BLaER1 (cell line): ENCODE results near the gene TXN2.

Experiments
- H3K27ac ChIP-seq: shearing (Covaris generic); formaldehyde crosslinking; 2 replicates; pipeline ENCODE4 v1.8.1; 2022
- H3K27me3 ChIP-seq: shearing (Covaris generic); formaldehyde crosslinking; 2 replicates; pipeline ENCODE4 v1.8.1; 2022
- H3K36me3 ChIP-seq: shearing (Covaris generic); formaldehyde crosslinking; 2 replicates; pipeline ENCODE4 v1.8.1; 2022
- H3K4me1 ChIP-seq: shearing (Covaris generic); formaldehyde crosslinking; 2 replicates; pipeline ENCODE4 v1.8.1; 2022
- H3K4me2 ChIP-seq: shearing (Covaris generic); formaldehyde crosslinking; 2 replicates; pipeline ENCODE4 v1.8.1; 2022
- H3K4me3 ChIP-seq: shearing (Covaris generic); formaldehyde crosslinking; 2 replicates; pipeline ENCODE4 v1.8.1; 2022
- H3K9ac ChIP-seq: shearing (Covaris generic); formaldehyde crosslinking; 2 replicates; pipeline ENCODE4 v1.8.1; 2022
- H3K9me3 ChIP-seq: shearing (Covaris generic); formaldehyde crosslinking; 2 replicates; pipeline ENCODE4 v1.8.1; 2022
- H4K20me1 ChIP-seq: shearing (Covaris generic); formaldehyde crosslinking; 2 replicates; pipeline ENCODE4 v1.8.1; 2022
- Cebpa-rat ChIP-seq: shearing (Covaris generic); IDR thresholded peaks from 2 replicates; pipeline ENCODE4 v1.8.1; 2022

The TXN2 gene

DNA sequence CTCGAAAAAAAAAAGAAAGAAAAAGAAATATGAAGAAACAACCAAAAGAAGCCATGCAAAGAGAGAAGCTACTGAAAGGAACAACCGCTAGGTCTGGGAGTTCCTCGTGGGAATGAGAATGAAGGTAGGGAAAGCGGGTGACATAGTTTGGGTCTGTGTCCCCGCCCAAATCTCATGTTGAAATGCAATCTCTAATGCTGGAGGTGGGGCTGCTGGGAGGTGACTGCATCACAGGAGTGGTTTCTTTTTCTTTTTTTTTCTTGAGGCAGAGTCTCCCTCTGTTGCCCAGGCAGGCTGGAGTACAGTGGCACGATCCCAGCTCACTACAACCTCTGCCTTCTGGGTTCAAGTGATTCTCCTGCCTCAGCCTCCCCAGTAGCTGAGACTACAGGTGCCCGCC, 9.7 kb upstream of the TXN2 start:
- TF ChIP-seq Cebpa-rat, result no peak
- peaks cover 46% of the 10 kb centered on the region for H3K4me1 ChIP-seq
- H3K4me2 ChIP-seq, result peak overlapping the region; percentile 81

DNA sequence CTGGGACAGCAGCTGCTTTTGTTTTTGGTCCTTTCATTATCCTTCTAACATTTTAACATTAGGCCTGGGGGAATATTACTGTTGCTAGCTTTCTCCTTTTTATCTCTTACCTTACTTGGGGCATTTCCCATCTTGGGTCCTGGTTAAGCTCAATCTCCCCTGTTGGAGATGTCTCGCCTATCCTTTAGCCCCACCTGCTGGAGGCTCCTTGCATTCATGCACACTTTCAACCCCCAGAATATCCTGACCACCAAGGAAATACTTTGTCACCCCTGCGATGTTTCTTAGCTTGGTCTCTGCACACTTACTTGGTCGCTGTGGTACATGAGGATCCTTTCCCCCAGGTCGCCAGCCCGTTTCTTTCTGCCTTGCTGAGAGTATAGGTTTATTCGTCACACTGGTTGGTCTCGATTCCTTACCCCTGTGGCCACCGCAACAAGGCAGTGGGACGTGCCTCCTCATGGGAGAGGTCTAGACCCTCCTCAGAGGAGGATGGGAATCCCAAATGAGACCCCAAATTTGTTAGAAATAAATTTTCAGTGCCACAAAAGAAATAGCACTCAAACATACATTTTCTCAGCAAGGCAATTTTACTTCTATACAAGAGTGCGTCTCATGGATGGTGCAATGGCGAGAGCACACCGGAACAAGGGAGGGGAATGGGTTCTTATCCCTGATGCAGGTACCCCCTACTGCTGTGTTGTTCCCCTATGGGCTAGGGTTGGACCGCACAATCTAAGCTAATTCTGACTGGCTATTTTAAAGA, 5.4 kb upstream of the TXN2 start:
- Histone ChIP-seq H3K27ac (no peak overlapping the region), H3K36me3 (peaks cover 57% of the 10 kb centered on the region), H3K27me3 (no peaks in the 10 kb centered on the region), H3K4me2 (no peak overlapping the region), H3K4me3 (no peak overlapping the region), H3K4me1 (peaks cover 23% of the 10 kb centered on the region), H4K20me1 (no peaks in the 10 kb centered on the region), H3K9ac (no peak overlapping the region), H3K9me3 (peaks cover 16% of the 10 kb centered on the region)
- no peak for TF ChIP-seq Cebpa-rat

More for the DNA sequence above, 9.7 kb upstream of the TXN2 start:
- Histone ChIP-seq H3K27ac (peak overlapping the region; percentile 79), H3K4me3 (no peak overlapping the region), H3K9ac (no peak overlapping the region; the same call in 1 of the 2 replicates), H3K27me3 (no peaks in the 10 kb centered on the region), H3K36me3 (peaks cover 65% of the 10 kb centered on the region), H4K20me1 (no peaks in the 10 kb centered on the region), H3K9me3 (peaks cover 16% of the 10 kb centered on the region)

DNA sequence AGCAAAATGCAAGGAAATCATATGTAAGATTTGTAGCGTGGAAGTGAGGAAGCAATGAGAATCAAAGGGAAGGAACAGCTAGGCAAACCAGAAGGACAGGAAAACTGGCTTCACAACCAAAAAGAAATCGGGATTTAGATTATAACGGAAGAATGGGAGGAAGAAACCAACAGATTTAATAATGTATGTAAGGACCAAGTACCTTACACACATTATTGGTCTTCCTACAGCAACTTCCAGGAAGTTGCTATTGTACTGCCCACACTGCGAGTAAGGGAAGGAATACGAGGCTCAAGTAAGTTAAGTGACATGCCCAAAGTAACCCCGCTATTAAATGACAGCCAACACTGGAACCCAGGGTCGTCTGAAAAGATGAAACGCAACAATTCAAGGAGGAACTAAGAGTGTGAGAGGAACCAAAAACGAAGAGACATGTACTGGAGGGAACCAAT, 473 bp downstream of the TXN2 start:
- H4K20me1 ChIP-seq, result no peaks in the 10 kb centered on the region
- peak overlapping the region; percentile 74 for H3K4me3 ChIP-seq
- peak overlapping the region; percentile 89 for H3K4me2 ChIP-seq
- H3K9ac ChIP-seq, result peak overlapping the region; percentile 93
- H3K4me1 ChIP-seq, result peaks cover 29% of the 10 kb centered on the region
- no peaks in the 10 kb centered on the region for H3K9me3 ChIP-seq
- H3K27me3 ChIP-seq, result no peaks in the 10 kb centered on the region
- peak overlapping the region; percentile 97 for H3K27ac ChIP-seq
- TF ChIP-seq Cebpa-rat, result no peak
- H3K36me3 ChIP-seq, result peaks cover 50% of the 10 kb centered on the region

DNA sequence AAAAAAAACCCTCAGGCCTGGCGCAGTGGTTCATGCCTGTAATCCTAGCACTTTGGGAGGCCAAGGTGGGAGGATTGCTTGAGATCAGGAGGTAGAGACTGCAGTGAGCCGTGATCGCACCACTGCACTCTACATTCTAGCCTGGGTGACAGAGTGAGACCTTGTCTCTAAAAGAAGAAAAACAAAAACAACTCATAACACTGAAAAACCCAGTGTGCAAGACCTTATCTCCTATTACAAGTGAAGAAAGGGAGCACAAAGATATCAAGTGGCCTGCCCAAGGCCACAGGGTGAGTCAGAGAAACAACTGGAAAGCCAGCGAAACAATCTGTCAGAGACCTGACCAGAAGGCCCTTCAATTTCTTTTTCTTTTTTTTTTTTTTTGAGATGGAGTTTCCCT, 2.5 kb downstream of the TXN2 start:
- Histone ChIP-seq H3K27ac (no peak overlapping the region), H3K4me2 (no peak overlapping the region; the same call in 1 of the 2 replicates), H4K20me1 (no peaks in the 10 kb centered on the region), H3K9ac (no peak overlapping the region), H3K4me3 (no peak overlapping the region), H3K4me1 (peaks cover 36% of the 10 kb centered on the region), H3K27me3 (no peaks in the 10 kb centered on the region), H3K9me3 (no peaks in the 10 kb centered on the region), H3K36me3 (peaks cover 70% of the 10 kb centered on the region)
- TF ChIP-seq Cebpa-rat, result no peak

DNA sequence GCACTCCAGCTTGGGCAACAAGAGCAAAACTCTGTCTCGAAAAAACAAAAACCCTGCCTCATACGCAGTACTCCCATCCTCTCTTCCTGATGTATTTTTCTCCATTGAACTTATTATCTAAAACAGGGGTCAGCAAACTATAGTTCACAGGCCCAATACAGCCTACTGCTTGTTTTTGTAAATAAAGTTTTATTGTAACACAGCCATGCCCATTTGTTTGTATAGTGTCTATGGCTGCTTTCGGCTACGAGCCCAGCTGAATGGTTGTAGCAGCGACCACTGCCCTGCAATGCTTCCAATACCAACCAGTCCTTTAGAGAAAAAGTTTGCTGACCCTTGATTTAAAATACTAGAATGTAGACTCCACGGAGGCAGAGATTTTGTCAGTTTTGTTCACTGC, 6.1 kb downstream of the TXN2 start:
- H3K9me3 ChIP-seq, result no peaks in the 10 kb centered on the region
- no peak for TF ChIP-seq Cebpa-rat
- peaks cover 52% of the 10 kb centered on the region for H3K4me1 ChIP-seq
- no peak overlapping the region for H3K4me3 ChIP-seq
- H3K36me3 ChIP-seq, result peaks cover 94% of the 10 kb centered on the region
- H3K9ac ChIP-seq, result no peak overlapping the region
- H3K4me2 ChIP-seq, result no peak overlapping the region
- no peaks in the 10 kb centered on the region for H4K20me1 ChIP-seq
- no peak overlapping the region for H3K27ac ChIP-seq
- no peaks in the 10 kb centered on the region for H3K27me3 ChIP-seq

DNA sequence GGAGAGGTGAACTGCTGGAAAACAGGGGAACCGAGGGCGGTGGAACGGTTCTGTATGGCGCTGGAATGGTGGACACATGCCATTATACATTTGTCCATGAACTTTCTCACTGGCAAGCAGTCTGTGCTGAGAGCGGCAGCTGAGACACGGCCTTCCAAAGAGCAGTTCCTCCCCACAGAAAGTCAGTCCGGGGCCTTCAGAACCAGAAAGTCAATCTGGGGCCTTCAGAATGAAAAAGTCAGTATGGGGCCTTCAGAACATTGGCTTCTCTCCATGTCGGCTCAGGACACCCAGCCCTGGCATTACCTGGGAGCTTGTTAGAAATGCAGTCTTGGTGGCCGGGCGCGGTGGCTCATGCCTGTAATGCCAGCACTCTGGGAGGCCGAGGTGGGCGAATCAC, 8.8 kb downstream of the TXN2 start:
- no peak for TF ChIP-seq Cebpa-rat
- peak overlapping the region; percentile 69 for H3K4me2 ChIP-seq
- H3K4me1 ChIP-seq, result peaks cover 70% of the 10 kb centered on the region
- H3K9ac ChIP-seq, result 0 out of 2 replicates have a peak overlapping the region, but pooled peaks have one; percentile 19
- H3K27ac ChIP-seq, result 0 out of 2 replicates have a peak overlapping the region, but pooled peaks have one; percentile 26
- no peak overlapping the region for H3K4me3 ChIP-seq
- peaks cover 67% of the 10 kb centered on the region for H3K36me3 ChIP-seq
- no peaks in the 10 kb centered on the region for H3K9me3 ChIP-seq
- no peaks in the 10 kb centered on the region for H4K20me1 ChIP-seq
- H3K27me3 ChIP-seq, result no peaks in the 10 kb centered on the region

DNA sequence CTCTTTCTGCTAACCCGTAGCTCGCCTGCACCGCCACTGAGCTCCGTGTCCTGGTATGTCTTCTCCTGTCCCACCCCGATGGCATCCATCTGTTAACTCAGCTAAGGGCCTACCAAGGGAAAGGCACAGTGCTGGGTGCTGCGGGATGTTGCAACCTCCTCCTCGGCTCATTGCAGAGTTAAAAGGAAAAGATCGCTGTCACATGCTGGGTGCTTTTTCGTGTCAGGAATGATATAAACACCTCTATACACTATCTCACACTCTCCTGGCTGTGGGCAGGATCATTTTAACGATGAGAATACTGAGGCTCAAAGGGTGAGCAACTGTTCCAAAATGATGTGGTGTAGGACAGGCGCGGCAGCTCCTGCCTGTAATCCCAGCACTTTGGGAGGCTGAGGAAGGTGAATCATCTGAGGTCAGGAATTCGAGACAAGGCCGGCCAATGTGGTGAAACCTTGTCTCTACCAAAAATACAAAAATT, 10.1 kb downstream of the TXN2 start:
- no peak overlapping the region for H3K4me3 ChIP-seq
- no peaks in the 10 kb centered on the region for H3K9me3 ChIP-seq
- H3K9ac ChIP-seq, result peak overlapping the region; percentile 49; the same call in 1 of the 2 replicates
- no peaks in the 10 kb centered on the region for H3K27me3 ChIP-seq
- peaks cover 54% of the 10 kb centered on the region for H3K36me3 ChIP-seq
- H4K20me1 ChIP-seq, result no peaks in the 10 kb centered on the region
- peaks cover 83% of the 10 kb centered on the region for H3K4me1 ChIP-seq
- peak overlapping the region; percentile 32 for H3K27ac ChIP-seq
- TF ChIP-seq Cebpa-rat, result no peak
- peak overlapping the region; percentile 88 for H3K4me2 ChIP-seq

DNA sequence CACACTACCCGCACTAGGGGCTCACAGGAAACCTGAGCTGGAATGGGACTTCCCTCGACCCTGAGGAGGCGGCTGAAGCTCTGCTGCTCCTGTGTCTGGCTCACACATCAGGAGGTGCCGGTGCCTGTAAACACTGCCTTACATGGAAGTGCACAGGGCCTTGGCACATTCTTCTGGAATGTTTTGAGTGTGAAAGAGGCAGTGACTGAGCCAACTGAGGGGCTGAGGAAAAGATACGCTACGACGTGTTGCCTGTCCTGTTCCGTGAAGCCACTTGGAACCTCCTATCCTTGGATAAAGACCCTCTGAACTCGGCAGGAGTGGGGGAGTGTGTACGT, 10.5 kb downstream of the TXN2 start:
- H3K36me3 ChIP-seq, result peaks cover 50% of the 10 kb centered on the region
- no peaks in the 10 kb centered on the region for H3K9me3 ChIP-seq
- no peaks in the 10 kb centered on the region for H3K27me3 ChIP-seq
- H3K4me2 ChIP-seq, result peak overlapping the region; percentile 88
- H3K27ac ChIP-seq, result peak overlapping the region; percentile 32
- H3K4me3 ChIP-seq, result no peak overlapping the region
- TF ChIP-seq Cebpa-rat, result no peak
- H3K9ac ChIP-seq, result peak overlapping the region; percentile 49; the same call in 1 of the 2 replicates
- no peaks in the 10 kb centered on the region for H4K20me1 ChIP-seq
- peaks cover 88% of the 10 kb centered on the region for H3K4me1 ChIP-seq

DNA sequence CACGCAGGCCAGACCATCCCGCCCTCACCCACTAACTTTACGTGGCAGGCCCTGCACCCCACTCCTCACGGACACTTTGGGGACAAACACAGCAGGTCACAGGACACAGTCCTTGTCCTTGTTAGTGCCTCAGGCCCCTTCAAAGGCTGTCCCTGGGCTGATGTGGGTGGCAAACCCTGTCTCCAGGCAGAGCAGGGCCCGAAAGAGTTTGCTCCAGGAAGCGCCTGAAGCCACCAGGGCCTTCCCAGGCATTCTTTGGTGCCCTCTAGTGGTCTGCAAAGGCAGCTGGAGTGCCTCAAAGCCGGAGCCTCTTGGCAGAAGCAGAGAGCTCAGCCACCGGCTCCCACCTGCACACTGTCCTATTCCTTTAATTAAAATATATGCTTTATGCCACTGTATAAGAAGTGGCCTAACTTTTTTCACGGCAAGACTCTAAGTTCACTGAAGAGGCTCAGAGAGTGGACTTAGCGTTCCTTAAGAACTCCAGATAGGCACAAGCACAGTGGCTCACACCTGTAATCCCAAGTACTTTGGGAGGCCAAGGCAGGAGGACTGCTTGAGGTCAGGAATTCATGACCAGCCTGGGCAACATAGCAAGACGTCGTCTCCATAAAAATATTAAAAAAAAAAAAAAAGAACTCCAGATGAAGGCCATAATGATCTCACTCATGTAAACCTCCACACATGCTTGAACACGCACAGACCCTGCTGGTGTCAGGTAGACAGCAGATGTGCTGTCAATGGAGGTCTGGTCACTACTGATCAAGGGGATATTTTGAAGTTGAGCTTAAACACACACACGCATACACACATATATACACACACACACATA, 11.1 kb downstream of the TXN2 start:
- no peak for TF ChIP-seq Cebpa-rat
- H3K4me3 ChIP-seq, result no peak overlapping the region
- peak overlapping the region; percentile 88 for H3K4me2 ChIP-seq
- peaks cover 93% of the 10 kb centered on the region for H3K4me1 ChIP-seq
- H3K9me3 ChIP-seq, result no peaks in the 10 kb centered on the region
- H3K27me3 ChIP-seq, result no peaks in the 10 kb centered on the region
- peaks cover 44% of the 10 kb centered on the region for H3K36me3 ChIP-seq
- H3K9ac ChIP-seq, result peak overlapping the region; percentile 67
- peak overlapping the region; percentile 91 for H3K27ac ChIP-seq
- no peaks in the 10 kb centered on the region for H4K20me1 ChIP-seq
